ENCODE measurements around the gene ASTN2.

- TF ChIP-seq, protein P1, sequence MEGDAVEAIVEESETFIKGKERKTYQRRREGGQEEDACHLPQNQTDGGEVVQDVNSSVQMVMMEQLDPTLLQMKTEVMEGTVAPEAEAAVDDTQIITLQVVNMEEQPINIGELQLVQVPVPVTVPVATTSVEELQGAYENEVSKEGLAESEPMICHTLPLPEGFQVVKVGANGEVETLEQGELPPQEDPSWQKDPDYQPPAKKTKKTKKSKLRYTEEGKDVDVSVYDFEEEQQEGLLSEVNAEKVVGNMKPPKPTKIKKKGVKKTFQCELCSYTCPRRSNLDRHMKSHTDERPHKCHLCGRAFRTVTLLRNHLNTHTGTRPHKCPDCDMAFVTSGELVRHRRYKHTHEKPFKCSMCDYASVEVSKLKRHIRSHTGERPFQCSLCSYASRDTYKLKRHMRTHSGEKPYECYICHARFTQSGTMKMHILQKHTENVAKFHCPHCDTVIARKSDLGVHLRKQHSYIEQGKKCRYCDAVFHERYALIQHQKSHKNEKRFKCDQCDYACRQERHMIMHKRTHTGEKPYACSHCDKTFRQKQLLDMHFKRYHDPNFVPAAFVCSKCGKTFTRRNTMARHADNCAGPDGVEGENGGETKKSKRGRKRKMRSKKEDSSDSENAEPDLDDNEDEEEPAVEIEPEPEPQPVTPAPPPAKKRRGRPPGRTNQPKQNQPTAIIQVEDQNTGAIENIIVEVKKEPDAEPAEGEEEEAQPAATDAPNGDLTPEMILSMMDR (conservative IDR thresholded peaks at IDR 0.05 in 1 of 2, IDR thresholded peaks at IDR 0.05 in 1 of 2; ENCODE audit: extremely low read depth in 1 of 2, insufficient read depth in 1 of 2, low read depth in 1 of 2, low read length in 2 of 2), result no peak
- TF ChIP-seq EZH2 (IDR thresholded peaks at IDR 0.05; ENCODE audit: borderline replicate concordance, low read length), result no peak
These were observed 48.0 kb upstream of the ASTN2 start for GRCh38 chr9:117462861-117463260.
